Upper lobe of right lung (tissue), 1 donor: Measurements from ENCODE around the gene CERS2. TPM values are rescaled to one million over a fixed set of nuclear protein-coding genes. Genes with fewer than 3 reads are reported as not detected.

Source experiments
- ATAC-seq: fragments of 200-7000 bp; cut with Tn5 transposase; one replicate; pipeline ENCODE4 v1.9.1; 2020; ENCODE audit warnings: mild to moderate bottlenecking, moderate library complexity
- DNase-seq: peaks from one replicate; pipeline ENCODE4 v3.0.0-alpha.2; 2020
- H3K27ac ChIP-seq: fragments of 200-600 bp; one replicate; pipeline ENCODE4 v1.8.0; 2022
- H3K27me3 ChIP-seq: fragments of 200-600 bp; one replicate; pipeline ENCODE4 v1.8.0; 2022; ENCODE audit warnings: mild to moderate bottlenecking
- H3K36me3 ChIP-seq: fragments of 200-600 bp; one replicate; pipeline ENCODE4 v1.8.0; 2022
- H3K4me1 ChIP-seq: fragments of 200-600 bp; one replicate; pipeline ENCODE4 v1.8.0; 2022
- H3K4me3 ChIP-seq: fragments of 200-600 bp; one replicate; pipeline ENCODE4 v1.8.0; 2022; ENCODE audit warnings: mild to moderate bottlenecking
- H3K9me3 ChIP-seq: fragments of 200-600 bp; one replicate; pipeline ENCODE4 v1.8.0; 2022
- CTCF ChIP-seq: fragments of 200-600 bp; IDR thresholded peaks from one replicate; pipeline ENCODE4 v1.8.0; 2022; ENCODE audit warnings: antibody characterized with exemption
- intact Hi-C: fragments of 100-400 bp; cut with DNase I; formaldehyde crosslinking; loops from one replicate; pipeline ENCODE4 v1.11.0; 2022
- total RNA-seq: library from RNA; stranded (reverse); fragmentation: NEBNext Ultra II Directional; extraction: Animal tissue kit (Norgen Biotek cat#: 25700); gene quantifications from one replicate; pipeline ENCODE4 v1.2.1, GENCODE V29; 2021
- donor health status: DM: no; HTN: yes; CAD: no; lungs with severe emphysema.

Gene CERS2
- total RNA-seq, 1 donor from 2014 or later: 354 TPM

- peaks cover 61% of the 10 kb centered on the region for H3K4me1 ChIP-seq
- TF ChIP-seq CTCF: no peak
- ATAC-seq (no peak), DNase-seq (no peak)
- H3K27me3 ChIP-seq: no peaks in the 10 kb centered on the region
- H3K27ac ChIP-seq: no peak overlapping the region
- H3K9me3 ChIP-seq: no peaks in the 10 kb centered on the region
- intact Hi-C loops: loop anchor here (10.0 kb wide), 1 partner anchor 54 kb away; the partner anchor contains the start of gene MLLT11
- H3K36me3 ChIP-seq: no peaks in the 10 kb centered on the region
- no peak overlapping the region for H3K4me3 ChIP-seq
These were observed 35.7 kb upstream of the CERS2 start for GRCh38 chr1:151010346-151010726.

GRCh38 chr1:151009674-151010345 is 35.2 kb upstream of the CERS2 start:
- intact Hi-C loops: loop anchor here (10.0 kb wide), 1 partner anchor 55 kb away; the partner anchor contains the start of gene MLLT11
- DNase-seq (no peak), ATAC-seq (no peak)
- H3K9me3 ChIP-seq: no peaks in the 10 kb centered on the region
- H3K27me3 ChIP-seq: no peaks in the 10 kb centered on the region
- H3K36me3 ChIP-seq: no peaks in the 10 kb centered on the region
- no peak for TF ChIP-seq CTCF
- peaks cover 63% of the 10 kb centered on the region for H3K4me1 ChIP-seq
- H3K4me3 ChIP-seq: peak overlapping the region; percentile 59
- no peak overlapping the region for H3K27ac ChIP-seq

- Histone ChIP-seq H3K9me3 (no peaks in the 10 kb centered on the region), H3K27me3 (no peaks in the 10 kb centered on the region), H3K4me1 (peaks cover 67% of the 10 kb centered on the region), H3K36me3 (no peaks in the 10 kb centered on the region), H3K4me3 (peak overlapping the region; percentile 59), H3K27ac (peak overlapping the region; percentile 96)
- no peak for TF ChIP-seq CTCF
- no peak for DNase-seq
- no peak for ATAC-seq
- intact Hi-C loops: no loop called here
These were observed 34.6 kb upstream of the CERS2 start for GRCh38 chr1:151009206-151009587.

- intact Hi-C loops: no loop called here
- H3K4me1 ChIP-seq: peaks cover 67% of the 10 kb centered on the region
These were observed 33.9 kb upstream of the CERS2 start, which contains the start of gene PRUNE1 for GRCh38 chr1:151008244-151009205. Gene PRUNE1 (plus strand): TSS chr1:151008449. CDS start chr1:151008633, 184 bp downstream.

GRCh38 chr1:151007853-151008243 is 33.2 kb upstream of the CERS2 start:
- H3K27ac ChIP-seq: peak overlapping the region; percentile 96
- no peaks in the 10 kb centered on the region for H3K9me3 ChIP-seq
- TF ChIP-seq CTCF: no peak
- no peaks in the 10 kb centered on the region for H3K36me3 ChIP-seq
- DNase-seq (no peak), ATAC-seq (no peak)
- peaks cover 69% of the 10 kb centered on the region for H3K4me1 ChIP-seq
- no peaks in the 10 kb centered on the region for H3K27me3 ChIP-seq
- peak overlapping the region; percentile 59 for H3K4me3 ChIP-seq
- intact Hi-C loops: no loop called here

More at GRCh38 chr1:151008244-151009205, 33.9 kb upstream of the CERS2 start, which contains the start of gene PRUNE1:
- ATAC-seq (peak; percentile 97), DNase-seq (peak; percentile 99)
- peak within 1 kb of the TSS; percentile 96 for H3K27ac ChIP-seq
- H3K36me3 ChIP-seq: no peaks in the 10 kb centered on the region
- H3K4me3 ChIP-seq: peak within 1 kb of the TSS; percentile 59
- H3K9me3 ChIP-seq: no peaks in the 10 kb centered on the region
- H3K27me3 ChIP-seq: no peaks in the 10 kb centered on the region
- no peak for TF ChIP-seq CTCF
